Tibial artery (tissue), 4 donors: ENCODE data around the gene ST8SIA2.

ENCODE experiments used
- DNase-seq, 2 donors: peaks; one replicate each; pipeline ENCODE4 v3.0.0-alpha.2; 2019
- H3K27ac ChIP-seq, 2 donors: fragments of 200-600 bp; sonication (generic) in 1 of 2; 1 replicate in 1 of 2; 2 replicates in 1 of 2; pipeline ENCODE4 v1.5.1; 2018 to 2019; ENCODE audit warnings: mild to moderate bottlenecking in 1 of 2
- H3K27me3 ChIP-seq, 2 donors: fragments of 200-600 bp; sonication (generic) in 1 of 2; one replicate each; pipeline versions ENCODE4 v1.5.1 to v1.6.0; 2016 to 2019
- H3K36me3 ChIP-seq, 3 donors: fragments of 200-600 bp; sonication (generic) in 2 of 3; one replicate each; pipeline ENCODE4 v1.5.1; 2016 to 2019; ENCODE audit warnings: mild to moderate bottlenecking in 2 of 3
- H3K4me1 ChIP-seq, 4 donors: fragments of 200-600 bp; sonication (generic) in 2 of 4; 1 replicate in 3 of 4; 2 replicates in 1 of 4; pipeline ENCODE4 v1.5.1; 2016 to 2019
- H3K4me3 ChIP-seq, 2 donors: fragments of 200-600 bp; sonication (generic) in 1 of 2; 1 replicate in 1 of 2; 2 replicates in 1 of 2; pipeline ENCODE4 v1.5.1; 2018 to 2019; ENCODE audit warnings: mild to moderate bottlenecking in 2 of 2
- H3K9me3 ChIP-seq, 3 donors: fragments of 200-600 bp; sonication (generic) in 1 of 3; one replicate each; pipeline ENCODE4 v1.5.1; 2016 to 2019
- CTCF ChIP-seq, 2 experiments: fragments of 200-600 bp in 1 of 2; fragments of 450-650 bp in 1 of 2; IDR thresholded peaks; one replicate each; pipeline ENCODE4 v1.5.1; 2017 to 2019; ENCODE audit warnings: antibody characterized with exemption in 2 of 2, mild to moderate bottlenecking in 1 of 2, moderate library complexity in 1 of 2
- intact Hi-C: fragments of 100-400 bp; cut with DNase I; formaldehyde crosslinking; loops from one replicate; pipeline ENCODE4 v1.15.0; 2023; ENCODE audit warnings: low total_unique reads

The ST8SIA2 gene

GRCh38 chr15:92362001-92362350 is 31.7 kb upstream of the ST8SIA2 start:
- Histone ChIP-seq H3K9me3 (no peaks in the 10 kb centered on the region), H3K4me3 (no peak overlapping the region), H3K4me1 (no peaks in the 10 kb centered on the region), H3K27ac (no peak overlapping the region), H3K27me3 (no peaks in the 10 kb centered on the region), H3K36me3 (no peaks in the 10 kb centered on the region)
- intact Hi-C loops, result no loop called here
- DNase-seq, result no peak
- TF ChIP-seq CTCF (IDR thresholded peaks at IDR 0.05), result no peak

GRCh38 chr15:92365084-92365483 is 28.6 kb upstream of the ST8SIA2 start:
- intact Hi-C loops, result no loop called here
- DNase-seq, result no peak

GRCh38 chr15:92365906-92366305 is 27.8 kb upstream of the ST8SIA2 start:
- Histone ChIP-seq H3K36me3 (no peaks in the 10 kb centered on the region), H3K9me3 (no peaks in the 10 kb centered on the region), H3K4me3 (no peak overlapping the region), H3K4me1 (no peaks in the 10 kb centered on the region), H3K27me3 (peaks cover 0 to 3% of the 10 kb centered on the region in 2 donors), H3K27ac (no peak overlapping the region)
- TF ChIP-seq CTCF (IDR thresholded peaks at IDR 0.05), result no peak
- DNase-seq, result no peak
- intact Hi-C loops, result no loop called here

More at GRCh38 chr15:92365084-92365483, 28.6 kb upstream of the ST8SIA2 start:
- Histone ChIP-seq H3K9me3 (no peaks in the 10 kb centered on the region), H3K27ac (no peak overlapping the region), H3K4me3 (no peak overlapping the region), H3K4me1 (no peaks in the 10 kb centered on the region), H3K36me3 (no peaks in the 10 kb centered on the region), H3K27me3 (peaks cover 0 to 3% of the 10 kb centered on the region in 2 donors)
- no peak for TF ChIP-seq CTCF (IDR thresholded peaks at IDR 0.05)

GRCh38 chr15:92366381-92366780 is 27.3 kb upstream of the ST8SIA2 start:
- Histone ChIP-seq H3K4me3 (no peak overlapping the region), H3K9me3 (no peaks in the 10 kb centered on the region), H3K36me3 (no peaks in the 10 kb centered on the region), H3K27ac (no peak overlapping the region), H3K4me1 (no peaks in the 10 kb centered on the region), H3K27me3 (peaks cover 0 to 3% of the 10 kb centered on the region in 2 donors)
- TF ChIP-seq CTCF (IDR thresholded peaks at IDR 0.05), result no peak
- intact Hi-C loops, result no loop called here
- DNase-seq, result no peak

- Histone ChIP-seq H3K4me3 (no peak overlapping the region), H3K9me3 (no peaks in the 10 kb centered on the region), H3K4me1 (no peaks in the 10 kb centered on the region), H3K27ac (no peak overlapping the region), H3K36me3 (no peaks in the 10 kb centered on the region), H3K27me3 (peaks cover 0 to under 1% of the 10 kb centered on the region in 2 donors)
- no peak for TF ChIP-seq CTCF (IDR thresholded peaks at IDR 0.05)
- intact Hi-C loops, result no loop called here
- no peak for DNase-seq
These were observed 18.6 kb upstream of the ST8SIA2 start for GRCh38 chr15:92375057-92375456.

GRCh38 chr15:92376109-92376508 is 17.6 kb upstream of the ST8SIA2 start:
- no peak for DNase-seq

More at GRCh38 chr15:92376109-92376508, 17.6 kb upstream of the ST8SIA2 start:
- no peak for TF ChIP-seq CTCF (IDR thresholded peaks at IDR 0.05)
- intact Hi-C loops, result no loop called here
- no peaks in the 10 kb centered on the region for H3K4me1 ChIP-seq
- H3K36me3 ChIP-seq, result no peaks in the 10 kb centered on the region
- no peak overlapping the region for H3K4me3 ChIP-seq
- no peaks in the 10 kb centered on the region for H3K9me3 ChIP-seq
- no peak overlapping the region for H3K27ac ChIP-seq
- H3K27me3 ChIP-seq, result no peaks in the 10 kb centered on the region
